CD4-positive, CD25-positive, alpha-beta regulatory T cell (primary cell): ENCODE results near the gene AMER3. TPM values are rescaled to one million over a fixed set of nuclear protein-coding genes. Genes with fewer than 3 reads are reported as not detected.

ENCODE experiments used
- ATAC-seq, 2 donors: fragments of 150-1000 bp; cut with Tn5 transposase; one replicate each; pipeline ENCODE4 v1.10.0; 2021; ENCODE audit warnings: low read depth in 2 of 2, moderate number of reproducible peaks in 2 of 2, moderate library complexity in 1 of 2
- DNase-seq, 3 donors: peaks; one replicate each; pipeline versions ENCODE4 v3.0.0 to v3.0.0-alpha.2; 2012 to 2022; ENCODE audit warnings: mixed read lengths in 1 of 3
- H3K27ac ChIP-seq: one replicate; pipeline ENCODE4 v1.7.0; 2013; ENCODE audit warnings: mild to moderate bottlenecking, low read length; ENCODE audit not compliant: insufficient read depth, poor library complexity, severe bottlenecking
- H3K27me3 ChIP-seq: one replicate; pipeline ENCODE4 v1.7.0; 2013; ENCODE audit warnings: low read length; ENCODE audit not compliant: control insufficient read depth, insufficient read depth
- H3K36me3 ChIP-seq: one replicate; pipeline ENCODE4 v1.7.0; 2013; ENCODE audit warnings: mild to moderate bottlenecking, low read length, moderate library complexity; ENCODE audit not compliant: control insufficient read depth, insufficient read depth
- H3K4me1 ChIP-seq: 2 replicates; pipeline ENCODE4 v1.7.0; 2013; ENCODE audit warnings: mild to moderate bottlenecking, low read length; ENCODE audit not compliant: insufficient read depth, control insufficient read depth, poor library complexity, severe bottlenecking
- H3K4me3 ChIP-seq: one replicate; pipeline ENCODE4 v1.7.0; 2013; ENCODE audit warnings: low read depth, mild to moderate bottlenecking, low read length, moderate library complexity
- H3K9me3 ChIP-seq, 2 experiments: 1 replicate in 1 of 2; 2 replicates in 1 of 2; pipeline ENCODE4 v1.7.0; 2013; ENCODE audit warnings: low read length in 2 of 2, mild to moderate bottlenecking in 1 of 2, moderate library complexity in 1 of 2; ENCODE audit not compliant: control insufficient read depth in 2 of 2
- H3K27ac Mint-ChIP-seq, 3 donors: one replicate each; pipeline ENCODE4 v1.8.0; 2020 to 2022; ENCODE audit warnings: mild to moderate bottlenecking in 3 of 3, mixed read lengths in 3 of 3, moderate library complexity in 2 of 3
- H3K27me3 Mint-ChIP-seq: one replicate; pipeline ENCODE4 v1.8.0; 2022; ENCODE audit warnings: mild to moderate bottlenecking, mixed read lengths
- H3K36me3 Mint-ChIP-seq: one replicate; pipeline ENCODE4 v1.8.0; 2020; ENCODE audit warnings: mixed read lengths
- H3K4me1 Mint-ChIP-seq, 4 donors: one replicate each; pipeline ENCODE4 v1.8.0; 2020 to 2022; ENCODE audit warnings: mixed read lengths in 4 of 4, mild to moderate bottlenecking in 1 of 4
- H3K4me3 Mint-ChIP-seq, 4 donors: one replicate each; pipeline ENCODE4 v1.8.0; 2020 to 2022; ENCODE audit warnings: mild to moderate bottlenecking in 4 of 4, mixed read lengths in 4 of 4, moderate library complexity in 3 of 4
- H3K9me3 Mint-ChIP-seq, 7 donors: one replicate each; pipeline ENCODE4 v1.8.0; 2020 to 2022; ENCODE audit warnings: mixed read lengths in 7 of 7, mild to moderate bottlenecking in 3 of 7, moderate library complexity in 2 of 7
- polyA plus RNA-seq, 4 donors: library from polyadenylated mRNA; unstranded; fragments of 300-500 nt; fragmentation: Illumina TruSeq; gene quantifications; one replicate each; pipeline ENCODE4 v1.2.3, GENCODE V29; 2021
- total RNA-seq: library from RNA; stranded (reverse); gene quantifications from one replicate; pipeline ENCODE4 v1.2.3, GENCODE V29; 2022

AMER3 gene
- total and polyA plus RNA-seq, 5 donors from 2014 or later: not detected

DNA sequence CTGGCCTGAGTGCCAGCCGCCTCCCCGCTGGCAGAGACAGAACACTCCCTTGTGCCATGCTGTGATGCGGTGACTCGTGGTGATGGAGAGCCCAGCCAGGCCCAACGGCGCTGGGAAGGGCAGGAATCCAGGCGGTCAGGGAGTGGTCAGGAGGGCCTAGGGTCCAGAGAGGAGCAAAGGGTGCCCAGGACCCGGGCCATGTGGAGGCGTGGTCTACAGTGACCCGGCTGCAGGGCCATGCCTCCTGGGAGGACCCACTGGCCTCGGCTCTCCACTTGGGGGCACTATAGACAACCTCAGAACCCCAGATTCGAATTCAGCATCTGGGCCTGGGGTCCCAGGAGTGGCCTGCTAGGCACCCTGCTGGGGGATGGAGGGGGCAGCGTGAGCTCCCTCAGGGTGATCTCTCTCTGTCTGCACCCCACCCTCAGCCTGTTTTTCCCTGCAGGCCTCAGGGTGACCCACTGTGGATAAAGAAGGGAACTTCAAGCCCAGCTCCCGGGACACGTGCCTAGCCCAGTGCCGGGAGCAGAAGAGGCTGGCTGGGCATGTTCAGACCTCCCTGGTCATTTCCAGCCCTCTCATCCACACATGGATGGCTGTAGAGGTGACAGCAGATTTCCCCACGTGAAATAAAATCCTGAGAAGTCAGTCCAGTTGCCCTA lies 13.0 kb downstream of the AMER3 start:
- no peak overlapping the region for H3K27ac ChIP-seq
- Mint-ChIP-seq H3K4me3 (no peak overlapping the region), H3K36me3 (no peaks in the 10 kb centered on the region), H3K27me3 (no peaks in the 10 kb centered on the region), H3K9me3 (peaks cover 0 to 1% (median 0%) of the 10 kb centered on the region in 7 donors), H3K4me1 (peaks cover 0 to 2% (median 0%) of the 10 kb centered on the region in 4 donors), H3K27ac (no peak overlapping the region)
- ATAC-seq: no peak
- no peaks in the 10 kb centered on the region for H3K27me3 ChIP-seq
- no peaks in the 10 kb centered on the region for H3K9me3 ChIP-seq
- no peak for DNase-seq
- no peaks in the 10 kb centered on the region for H3K36me3 ChIP-seq
- no peak overlapping the region for H3K4me3 ChIP-seq
- no peaks in the 10 kb centered on the region for H3K4me1 ChIP-seq

- no peaks in the 10 kb centered on the region for H3K27me3 Mint-ChIP-seq
- H3K36me3 ChIP-seq: no peaks in the 10 kb centered on the region
- DNase-seq: no peak
- H3K4me3 Mint-ChIP-seq: no peak overlapping the region
- no peaks in the 10 kb centered on the region for H3K36me3 Mint-ChIP-seq
- peaks cover 0 to 1% (median 0%) of the 10 kb centered on the region in 7 donors for H3K9me3 Mint-ChIP-seq
- no peaks in the 10 kb centered on the region for H3K4me1 ChIP-seq
- no peaks in the 10 kb centered on the region for H3K27me3 ChIP-seq
- no peaks in the 10 kb centered on the region for H3K9me3 ChIP-seq
- H3K4me1 Mint-ChIP-seq: peaks cover 0 to 2% (median 0%) of the 10 kb centered on the region in 4 donors
- no peak overlapping the region for H3K27ac ChIP-seq
- no peak for ATAC-seq
- H3K4me3 ChIP-seq: no peak overlapping the region
- H3K27ac Mint-ChIP-seq: peak overlapping the region in 1 of 3 donors; percentile 16
Observed at GRCh38 chr2:130769343-130769907, 14.1 kb downstream of the AMER3 start.

DNA sequence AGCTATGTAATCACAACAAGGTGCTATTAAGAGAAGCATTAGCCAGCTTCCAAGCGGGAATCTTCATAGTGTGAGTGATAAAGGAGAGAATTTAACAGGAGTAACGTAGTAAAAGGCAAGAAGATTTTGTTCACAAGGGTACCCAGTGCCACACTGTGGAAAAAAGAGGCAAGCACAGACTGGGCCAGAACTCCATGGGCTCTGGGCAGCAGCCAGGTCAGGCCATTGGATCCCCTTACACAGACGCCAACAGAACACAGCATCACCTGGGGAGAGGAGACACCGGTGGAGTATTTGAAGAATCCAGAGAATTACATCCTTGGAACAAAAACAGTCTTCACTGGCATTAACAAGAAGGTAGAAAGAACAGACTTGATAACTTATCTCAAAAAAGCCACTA lies 21.2 kb downstream of the AMER3 start:
- H3K36me3 Mint-ChIP-seq: no peaks in the 10 kb centered on the region
- H3K4me1 Mint-ChIP-seq: no peaks in the 10 kb centered on the region
- H3K36me3 ChIP-seq: no peaks in the 10 kb centered on the region
- DNase-seq: no peak
- H3K27ac Mint-ChIP-seq: no peak overlapping the region
- H3K27me3 ChIP-seq: peaks cover 5% of the 10 kb centered on the region
- H3K27ac ChIP-seq: no peak overlapping the region
- ATAC-seq: no peak
- H3K4me1 ChIP-seq: no peaks in the 10 kb centered on the region
- no peak overlapping the region for H3K4me3 ChIP-seq
- H3K9me3 ChIP-seq: no peaks in the 10 kb centered on the region
- peaks cover 4% of the 10 kb centered on the region for H3K27me3 Mint-ChIP-seq
- no peak overlapping the region for H3K4me3 Mint-ChIP-seq
- peaks cover 0 to 4% (median 0%) of the 10 kb centered on the region in 7 donors for H3K9me3 Mint-ChIP-seq

GRCh38 chr2:130778781-130779180 lies 23.4 kb downstream of the AMER3 start:
- Histone ChIP-seq H3K36me3 (no peaks in the 10 kb centered on the region), H3K27ac (no peak overlapping the region), H3K27me3 (peaks cover 5% of the 10 kb centered on the region), H3K9me3 (no peaks in the 10 kb centered on the region), H3K4me3 (no peak overlapping the region), H3K4me1 (no peaks in the 10 kb centered on the region)
- DNase-seq (no peak), ATAC-seq (no peak)
- Mint-ChIP-seq H3K9me3 (peaks cover 0 to 4% (median 0%) of the 10 kb centered on the region in 7 donors), H3K27me3 (peaks cover 7% of the 10 kb centered on the region), H3K4me3 (no peak overlapping the region), H3K4me1 (no peaks in the 10 kb centered on the region), H3K27ac (no peak overlapping the region), H3K36me3 (no peaks in the 10 kb centered on the region)

DNA sequence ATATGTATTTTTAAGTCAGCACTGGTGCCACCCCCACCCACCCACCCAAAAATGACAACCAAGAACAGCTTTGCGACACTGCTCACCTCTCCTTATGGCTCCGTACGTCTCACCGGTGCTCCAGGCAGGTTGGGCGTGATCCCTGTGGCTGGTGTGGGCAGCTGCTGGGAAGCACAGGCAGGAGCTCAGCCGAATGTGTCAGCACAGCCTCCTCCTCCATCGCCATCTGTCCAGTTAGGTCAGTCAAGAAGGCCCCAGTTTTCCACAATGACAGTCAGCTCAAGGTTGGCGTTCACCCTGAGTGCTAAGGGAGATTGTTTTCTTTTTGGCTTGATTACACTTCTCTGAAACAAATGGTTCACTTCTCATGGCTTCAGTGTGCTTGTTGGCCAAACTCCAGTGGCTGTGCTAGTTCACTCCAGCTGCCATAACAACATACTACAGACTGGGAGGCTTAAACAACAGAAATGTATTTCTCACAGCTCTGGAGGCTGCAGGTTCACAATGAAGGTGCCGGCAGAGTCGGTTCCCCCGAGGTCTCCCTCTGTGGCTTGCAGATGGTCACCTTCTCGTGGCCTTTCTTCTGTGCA lies 30.2 kb downstream of the AMER3 start:
- Mint-ChIP-seq H3K4me3 (no peak overlapping the region), H3K36me3 (no peaks in the 10 kb centered on the region), H3K27me3 (peaks cover 4% of the 10 kb centered on the region), H3K4me1 (no peaks in the 10 kb centered on the region), H3K27ac (peak overlapping the region in 1 of 3 donors; percentile 48), H3K9me3 (peaks cover 0 to 2% (median 0%) of the 10 kb centered on the region in 7 donors)
- DNase-seq: no peak
- H3K27me3 ChIP-seq: peaks cover 2% of the 10 kb centered on the region
- ATAC-seq: no peak
- no peak overlapping the region for H3K4me3 ChIP-seq
- H3K9me3 ChIP-seq: no peaks in the 10 kb centered on the region
- H3K4me1 ChIP-seq: no peaks in the 10 kb centered on the region
- no peak overlapping the region for H3K27ac ChIP-seq
- no peaks in the 10 kb centered on the region for H3K36me3 ChIP-seq

- H3K9me3 ChIP-seq: no peaks in the 10 kb centered on the region
- ATAC-seq: no peak
- H3K4me3 ChIP-seq: no peak overlapping the region
- H3K27me3 ChIP-seq: peaks cover 2% of the 10 kb centered on the region
- H3K27me3 Mint-ChIP-seq: peaks cover 4% of the 10 kb centered on the region
- H3K27ac ChIP-seq: no peak overlapping the region
- no peaks in the 10 kb centered on the region for H3K36me3 ChIP-seq
- H3K9me3 Mint-ChIP-seq: peaks cover 0 to 2% (median 0%) of the 10 kb centered on the region in 7 donors
- DNase-seq: no peak
- no peak overlapping the region for H3K4me3 Mint-ChIP-seq
- H3K36me3 Mint-ChIP-seq: no peaks in the 10 kb centered on the region
- H3K27ac Mint-ChIP-seq: no peak overlapping the region
- no peaks in the 10 kb centered on the region for H3K4me1 ChIP-seq
- H3K4me1 Mint-ChIP-seq: no peaks in the 10 kb centered on the region
Observed at GRCh38 chr2:130786076-130786475, 30.7 kb downstream of the AMER3 start.

- H3K4me3 Mint-ChIP-seq: no peak overlapping the region
- no peak for DNase-seq
Observed at GRCh38 chr2:130787841-130788240, 32.5 kb downstream of the AMER3 start.

More at GRCh38 chr2:130787841-130788240, 32.5 kb downstream of the AMER3 start:
- no peaks in the 10 kb centered on the region for H3K36me3 Mint-ChIP-seq
- peak overlapping the region in 1 of 3 donors; percentile 26 for H3K27ac Mint-ChIP-seq
- Histone ChIP-seq H3K4me3 (no peak overlapping the region), H3K4me1 (no peaks in the 10 kb centered on the region), H3K9me3 (no peaks in the 10 kb centered on the region), H3K27ac (no peak overlapping the region), H3K27me3 (peaks cover 2% of the 10 kb centered on the region), H3K36me3 (no peaks in the 10 kb centered on the region)
- peaks cover 0 to 2% (median 0%) of the 10 kb centered on the region in 7 donors for H3K9me3 Mint-ChIP-seq
- no peak for ATAC-seq
- H3K4me1 Mint-ChIP-seq: no peaks in the 10 kb centered on the region
- no peaks in the 10 kb centered on the region for H3K27me3 Mint-ChIP-seq
